ENCODE results near the gene LPAR3. TPM values are rescaled to one million over a fixed set of nuclear protein-coding genes. Genes with fewer than 3 reads are reported as not detected.
A peak's percentile ranks its signal among the peaks of the same experiment; 100 is the strongest.

The LPAR3 gene
- total and polyA plus RNA-seq, 2 donors (not counting 1 experiment from before 2014, with no cell fraction given): not detected

- Mint-ChIP-seq H3K27ac (no peak overlapping the region), H3K9me3 (ENCODE audit: insufficient read depth) (no peaks in the 10 kb centered on the region), H3K4me3 (no peak overlapping the region), H3K27me3 (no peaks in the 10 kb centered on the region), H3K4me1 (peaks cover 3% of the 10 kb centered on the region)
- Histone ChIP-seq H3K4me2 (replicated peaks; ENCODE audit: low read depth, low read length, poor library complexity, severe bottlenecking) (no peak overlapping the region), H3K79me2 (ENCODE audit: control insufficient read depth, insufficient read depth, low read length) (no peaks in the 10 kb centered on the region), H4K20me1 (ENCODE audit: control insufficient read depth, insufficient read depth, low read length, poor library complexity, severe bottlenecking) (no peaks in the 10 kb centered on the region), H3K27me3 (replicated peaks in 1 of 4; ENCODE audit: control extremely low read depth in 1 of 4, control insufficient read depth in 3 of 4, insufficient read depth in 4 of 4, low read length in 3 of 4) (no peaks in the 10 kb centered on the region), H3K36me3 (replicated peaks in 1 of 2; ENCODE audit: control extremely low read depth in 1 of 2, control insufficient read depth in 1 of 2, extremely low read depth in 1 of 2, insufficient read depth in 2 of 2, low read length in 1 of 2) (no peaks in the 10 kb centered on the region), H3K9ac (ENCODE audit: low read length) (no peak overlapping the region), H3K4me1 (ENCODE audit: control insufficient read depth in 2 of 2, insufficient read depth in 2 of 2, low read length in 2 of 2) (peaks cover 0 to 13% of the 10 kb centered on the region in 2 donors), H3K9me3 (ENCODE audit: control extremely low read depth in 1 of 3, control insufficient read depth in 2 of 3, insufficient read depth in 1 of 3, low read length in 2 of 3) (no peaks in the 10 kb centered on the region), H2AFZ (ENCODE audit: insufficient read depth, low read depth, low read length, poor library complexity, severe bottlenecking) (no peak overlapping the region), H3K4me3 (ENCODE audit: control extremely low read depth in 1 of 5, extremely low read depth in 1 of 5, insufficient read depth in 1 of 5, low read depth in 2 of 5, low read length in 4 of 5) (no peak overlapping the region), H3K27ac (ENCODE audit: low read length in 2 of 2) (no peak overlapping the region)
- peak; percentile 4 for DNase-seq
- no CpG with 5 or more reads among the region's 5 CpGs for WGBS (ENCODE audit: insufficient coverage)
- intact Hi-C loops (cut with micrococcal nuclease): no loop called here
- ChIA-PET POLR2A (no interaction called here), CTCF (no interaction called here)
- TF ChIP-seq CTCF (IDR thresholded peaks at IDR 0.05) (no peak), EZH2 (IDR thresholded peaks at IDR 0.05; ENCODE audit: borderline replicate concordance, insufficient read depth, low read depth, low read length, poor library complexity, severe bottlenecking) (no peak)
- ATAC-seq (ENCODE audit: low read depth): no peak
Observed at GRCh38 chr1:84862810-84863251, 30.2 kb downstream of the LPAR3 start.

DNA sequence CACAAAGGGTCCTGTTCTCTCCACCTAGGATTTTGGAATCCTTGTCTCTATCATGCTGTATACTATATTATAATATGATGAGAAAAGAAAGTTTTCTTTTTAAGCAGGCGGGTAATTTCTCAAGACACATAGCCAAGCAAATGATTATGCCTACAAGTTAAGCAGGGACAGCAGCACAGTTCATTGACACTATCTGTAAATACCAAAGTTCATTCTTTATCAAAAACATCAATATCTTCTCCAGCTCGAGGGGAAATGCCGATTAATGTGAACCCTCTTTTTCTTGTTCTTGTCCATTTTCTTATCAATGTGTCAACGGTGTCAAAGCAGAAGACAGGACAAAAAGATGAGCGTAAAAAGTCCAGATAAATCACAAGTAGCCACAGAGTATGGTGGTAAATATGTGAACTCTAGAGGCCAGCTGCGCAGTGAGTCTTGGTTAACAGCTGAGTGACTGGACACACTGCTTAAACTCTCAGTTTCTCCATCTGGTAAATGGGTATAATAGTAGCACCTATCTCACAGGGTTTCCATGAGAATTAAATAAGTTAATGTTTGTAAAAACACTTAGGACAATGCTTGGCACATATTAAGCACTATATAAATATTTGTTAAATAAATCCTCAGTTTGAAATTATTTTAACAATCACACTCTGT lies 30.9 kb downstream of the LPAR3 start:
- no peak overlapping the region for H3K27ac Mint-ChIP-seq
- no peak for TF ChIP-seq CTCF (IDR thresholded peaks at IDR 0.05)
- TF ChIP-seq EZH2 (IDR thresholded peaks at IDR 0.05; ENCODE audit: borderline replicate concordance, insufficient read depth, low read depth, low read length, poor library complexity, severe bottlenecking): no peak
- intact Hi-C loops (cut with micrococcal nuclease): no loop called here

More for the DNA sequence above, 30.9 kb downstream of the LPAR3 start:
- ATAC-seq (ENCODE audit: low read depth) (no peak), DNase-seq (no peak)
- no peak overlapping the region for H3K9ac ChIP-seq (ENCODE audit: low read length)
- H3K27me3 Mint-ChIP-seq: no peaks in the 10 kb centered on the region
- no peaks in the 10 kb centered on the region for H3K79me2 ChIP-seq (ENCODE audit: control insufficient read depth, insufficient read depth, low read length)
- no peak overlapping the region for H3K27ac ChIP-seq (ENCODE audit: low read length in 2 of 2)
- H3K27me3 ChIP-seq (replicated peaks in 1 of 4; ENCODE audit: control extremely low read depth in 1 of 4, control insufficient read depth in 3 of 4, insufficient read depth in 4 of 4, low read length in 3 of 4): no peaks in the 10 kb centered on the region
- no peak overlapping the region for H3K4me2 ChIP-seq (replicated peaks; ENCODE audit: low read depth, low read length, poor library complexity, severe bottlenecking)
- POLR2A ChIA-PET: no interaction called here
- peaks cover 0 to 13% of the 10 kb centered on the region in 2 donors for H3K4me1 ChIP-seq (ENCODE audit: control insufficient read depth in 2 of 2, insufficient read depth in 2 of 2, low read length in 2 of 2)
- H3K36me3 ChIP-seq (replicated peaks in 1 of 2; ENCODE audit: control extremely low read depth in 1 of 2, control insufficient read depth in 1 of 2, extremely low read depth in 1 of 2, insufficient read depth in 2 of 2, low read length in 1 of 2): no peaks in the 10 kb centered on the region
- CTCF ChIA-PET: no interaction called here
- H2AFZ ChIP-seq (ENCODE audit: insufficient read depth, low read depth, low read length, poor library complexity, severe bottlenecking): no peak overlapping the region
- no peaks in the 10 kb centered on the region for H3K9me3 ChIP-seq (ENCODE audit: control extremely low read depth in 1 of 3, control insufficient read depth in 2 of 3, insufficient read depth in 1 of 3, low read length in 2 of 3)
- H3K4me3 ChIP-seq (ENCODE audit: control extremely low read depth in 1 of 5, extremely low read depth in 1 of 5, insufficient read depth in 1 of 5, low read depth in 2 of 5, low read length in 4 of 5): no peak overlapping the region
- H3K9me3 Mint-ChIP-seq (ENCODE audit: insufficient read depth): no peaks in the 10 kb centered on the region
- no peak overlapping the region for H3K4me3 Mint-ChIP-seq
- WGBS (ENCODE audit: insufficient coverage): 94% methylated on average over 3 of the region's 6 CpGs
- H4K20me1 ChIP-seq (ENCODE audit: control insufficient read depth, insufficient read depth, low read length, poor library complexity, severe bottlenecking): no peaks in the 10 kb centered on the region
- peaks cover 3% of the 10 kb centered on the region for H3K4me1 Mint-ChIP-seq

All from B cell (primary cell).